ENCODE measurements around the gene SIGLEC12.
"Not testable (repeated sequence)": the region's sequence is repeated elsewhere in the genome, so short reads cannot be mapped to it uniquely, and the experiment has no call there.

The SIGLEC12 gene

GRCh38 chr19:51457351-51458013 lies 44.1 kb downstream of the SIGLEC12 start:
- no peak for DNase-seq

GRCh38 chr19:51456541-51457290 lies 44.9 kb downstream of the SIGLEC12 start:
- no peak for DNase-seq

DNA sequence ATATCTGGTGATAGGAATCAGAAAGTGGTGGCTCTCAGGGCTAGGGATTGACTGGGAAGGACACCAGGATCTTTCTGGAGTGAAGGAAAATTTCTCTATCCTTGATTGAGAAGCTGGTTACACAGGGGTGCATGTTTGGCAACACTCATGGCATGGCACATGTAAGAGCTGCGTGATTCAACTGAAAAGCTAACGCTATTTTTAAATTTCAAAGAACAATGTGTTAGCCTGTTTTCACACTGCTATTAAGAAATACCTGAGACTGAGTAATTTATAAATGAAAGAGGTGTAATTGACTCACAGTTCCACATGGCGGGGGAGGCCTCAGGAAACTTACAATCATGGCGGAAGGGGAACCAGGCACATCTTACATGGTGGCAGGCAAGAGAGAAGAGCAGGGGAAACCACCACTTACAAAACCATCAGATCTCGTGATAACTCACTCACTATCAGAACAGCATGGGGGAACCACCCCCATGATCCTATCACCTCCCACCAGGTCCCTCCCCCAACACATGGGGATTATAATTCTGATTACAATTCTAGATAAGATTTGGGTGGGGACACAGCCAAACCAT lies 50.8 kb downstream of the SIGLEC12 start:
- DNase-seq = no peak

GRCh38 chr19:51448411-51449016 lies 53.1 kb downstream of the SIGLEC12 start:
- no peak for DNase-seq

GRCh38 chr19:51448011-51448410 lies 53.6 kb downstream of the SIGLEC12 start:
- no peak for DNase-seq

- not testable (repeated sequence) for DNase-seq
Measured at GRCh38 chr19:51447510-51447909, 54.1 kb downstream of the SIGLEC12 start.

- DNase-seq = no peak
Measured at GRCh38 chr19:51441410-51442390, 59.9 kb downstream of the SIGLEC12 start.
